ENCODE measurements around the gene CALML4.
"Not testable (repeated sequence)": the region's sequence is repeated elsewhere in the genome, so short reads cannot be mapped to it uniquely, and the experiment has no call there.

CALML4 gene

GRCh38 chr15:68208136-68208535, 3.0 kb upstream of the CALML4 start:
- DNase-seq (ENCODE audit: low read depth): no peak

GRCh38 chr15:68207176-68207935, 2.2 kb upstream of the CALML4 start:
- no peak for DNase-seq (ENCODE audit: low read depth)

GRCh38 chr15:68206711-68207151, 1.6 kb upstream of the CALML4 start:
- no peak for DNase-seq (ENCODE audit: low read depth)

- DNase-seq (ENCODE audit: low read depth): no peak
These were observed 915 bp upstream of the CALML4 start for GRCh38 chr15:68205954-68206539.

GRCh38 chr15:68205558-68205944, 419 bp upstream of the CALML4 start:
- DNase-seq (ENCODE audit: low read depth): no peak

- DNase-seq (ENCODE audit: low read depth): no peak
These were observed 771 bp downstream of the CALML4 start for GRCh38 chr15:68204361-68204760.

GRCh38 chr15:68203956-68204355, 1.2 kb downstream of the CALML4 start:
- DNase-seq (ENCODE audit: low read depth): no peak

GRCh38 chr15:68203486-68203885, 1.6 kb downstream of the CALML4 start:
- DNase-seq (ENCODE audit: low read depth): no peak

GRCh38 chr15:68202994-68203393, 2.1 kb downstream of the CALML4 start:
- not testable (repeated sequence) for DNase-seq (ENCODE audit: low read depth)

GRCh38 chr15:68201879-68202261, 3.3 kb downstream of the CALML4 start:
- no peak for DNase-seq (ENCODE audit: low read depth)

- no peak for DNase-seq (ENCODE audit: low read depth)
These were observed 3.8 kb downstream of the CALML4 start for GRCh38 chr15:68201153-68201878.

- no peak for DNase-seq (ENCODE audit: low read depth)
These were observed 4.9 kb downstream of the CALML4 start for GRCh38 chr15:68200016-68200861.

GRCh38 chr15:68199340-68199739, 5.8 kb downstream of the CALML4 start:
- no peak for DNase-seq (ENCODE audit: low read depth)

- no peak for DNase-seq (ENCODE audit: low read depth)
These were observed 7.3 kb downstream of the CALML4 start for GRCh38 chr15:68197661-68198437.

- no peak for DNase-seq (ENCODE audit: low read depth)
These were observed 8.0 kb downstream of the CALML4 start for GRCh38 chr15:68197170-68197492.

GRCh38 chr15:68196445-68197169, 8.5 kb downstream of the CALML4 start:
- DNase-seq (ENCODE audit: low read depth): no peak

- DNase-seq (ENCODE audit: low read depth): no peak
These were observed 9.6 kb downstream of the CALML4 start for GRCh38 chr15:68195336-68196112.

GRCh38 chr15:68192804-68193486, 12.2 kb downstream of the CALML4 start:
- DNase-seq (ENCODE audit: low read depth): no peak

- DNase-seq (ENCODE audit: low read depth): no peak
These were observed 13.0 kb downstream of the CALML4 start for GRCh38 chr15:68192117-68192516.

- DNase-seq (ENCODE audit: low read depth): no peak
These were observed 13.6 kb downstream of the CALML4 start for GRCh38 chr15:68191555-68191954.
